GM19452 (cell line): ENCODE results near the gene VAMP7.
A peak's percentile ranks its signal among the peaks of the same experiment; 100 is the strongest.
"Not testable (repeated sequence)": the region's sequence is repeated elsewhere in the genome, so short reads cannot be mapped to it uniquely, and the experiment has no call there.

Experiments used
- ATAC-seq: cut with Tn5 transposase; IDR thresholded peaks from one replicate; pipeline ENCODE4 v1.9.1; 2021; ENCODE audit not compliant: unreplicated experiment

The VAMP7 gene

GRCh38 chrX:155881158-155881993 lies at the start of gene VAMP7:
Gene VAMP7 (plus strand): TSS chrX:155881345. CDS start chrX:155889467, 8,122 bp downstream.
- ATAC-seq, result peak; percentile 98

GRCh38 chrX:155841232-155841631 lies 39.9 kb upstream of the VAMP7 start:
- no peak for ATAC-seq

- ATAC-seq, result not testable (repeated sequence)
These were observed 29.4 kb upstream of the VAMP7 start for GRCh38 chrX:155851786-155852185.

GRCh38 chrX:155857561-155857960 lies 23.6 kb upstream of the VAMP7 start:
- ATAC-seq, result no peak

- ATAC-seq, result no peak
These were observed 16.5 kb upstream of the VAMP7 start for GRCh38 chrX:155864655-155865054.

- no peak for ATAC-seq
These were observed 16.0 kb upstream of the VAMP7 start for GRCh38 chrX:155865193-155865592.

- no peak for ATAC-seq
These were observed 13.3 kb upstream of the VAMP7 start for GRCh38 chrX:155867821-155868220.

- ATAC-seq, result no peak
These were observed 10.2 kb upstream of the VAMP7 start for GRCh38 chrX:155870958-155871357.

GRCh38 chrX:155871934-155872333 lies 9.2 kb upstream of the VAMP7 start:
- ATAC-seq, result no peak

GRCh38 chrX:155873188-155873587 lies 8.0 kb upstream of the VAMP7 start:
- no peak for ATAC-seq

GRCh38 chrX:155874571-155875244 lies 6.4 kb upstream of the VAMP7 start:
- no peak for ATAC-seq

- ATAC-seq, result no peak
These were observed 4.4 kb upstream of the VAMP7 start for GRCh38 chrX:155876704-155877103.

- ATAC-seq, result no peak
These were observed 3.9 kb upstream of the VAMP7 start for GRCh38 chrX:155877288-155877687.

GRCh38 chrX:155880586-155881157 lies 473 bp upstream of the VAMP7 start:
- peak; percentile 32 for ATAC-seq

- no peak for ATAC-seq
These were observed 5.3 kb downstream of the VAMP7 start for GRCh38 chrX:155886409-155886808.

- no peak for ATAC-seq
These were observed 7.0 kb downstream of the VAMP7 start for GRCh38 chrX:155888139-155888538.

- no peak for ATAC-seq
These were observed 8.2 kb downstream of the VAMP7 start for GRCh38 chrX:155889328-155889727.

- ATAC-seq, result no peak
These were observed 10.5 kb downstream of the VAMP7 start for GRCh38 chrX:155891446-155892210.

- ATAC-seq, result no peak
These were observed 12.4 kb downstream of the VAMP7 start for GRCh38 chrX:155893521-155893920.

GRCh38 chrX:155896512-155896911 lies 15.4 kb downstream of the VAMP7 start:
- ATAC-seq, result no peak

GRCh38 chrX:155899366-155899765 lies 18.2 kb downstream of the VAMP7 start:
- ATAC-seq, result no peak
